ENCODE data around the gene HIVEP3. TPM values are rescaled to one million over a fixed set of nuclear protein-coding genes. Genes with fewer than 3 reads are reported as not detected.

The HIVEP3 gene
- total and polyA plus RNA-seq, 5 experiments from 2014 or later, result 5.5 to 9.8 (median 6.3) TPM

- peaks cover 6 to 61% (median 9%) of the 10 kb centered on the region in 4 donors for H3K4me1 Mint-ChIP-seq
- peaks cover 0 to 7% (median 6%) of the 10 kb centered on the region in 3 donors for H3K36me3 Mint-ChIP-seq
- DNase-seq (no peak), ATAC-seq (no peak)
- POLR2A ChIA-PET, result no interaction called here
- H3K27ac Mint-ChIP-seq, result peak overlapping the region in 1 of 10 donors; percentile 19
- peaks cover 0 to 1% (median 0%) of the 10 kb centered on the region in 5 donors for H3K27me3 Mint-ChIP-seq
- no peak overlapping the region for H3K4me3 Mint-ChIP-seq
- peaks cover 0 to 16% (median 3%) of the 10 kb centered on the region in 9 donors for H3K9me3 Mint-ChIP-seq
Measured at GRCh38 chr1:41766041-41766440, 152.7 kb downstream of the HIVEP3 start.

GRCh38 chr1:41765152-41765551 lies 153.6 kb downstream of the HIVEP3 start:
- Mint-ChIP-seq H3K4me1 (peaks cover 6 to 59% (median 10%) of the 10 kb centered on the region in 4 donors), H3K36me3 (peaks cover 0 to 7% (median 6%) of the 10 kb centered on the region in 3 donors), H3K27ac (peak overlapping the region in 1 of 10 donors; percentile 87), H3K4me3 (peak overlapping the region in 1 of 10 donors; percentile 6), H3K9me3 (peaks cover 0 to 16% (median 3%) of the 10 kb centered on the region in 9 donors), H3K27me3 (peaks cover 0 to 1% (median 0%) of the 10 kb centered on the region in 5 donors)
- POLR2A ChIA-PET, result no interaction called here
- no peak for DNase-seq
- ATAC-seq, result no peak

DNA sequence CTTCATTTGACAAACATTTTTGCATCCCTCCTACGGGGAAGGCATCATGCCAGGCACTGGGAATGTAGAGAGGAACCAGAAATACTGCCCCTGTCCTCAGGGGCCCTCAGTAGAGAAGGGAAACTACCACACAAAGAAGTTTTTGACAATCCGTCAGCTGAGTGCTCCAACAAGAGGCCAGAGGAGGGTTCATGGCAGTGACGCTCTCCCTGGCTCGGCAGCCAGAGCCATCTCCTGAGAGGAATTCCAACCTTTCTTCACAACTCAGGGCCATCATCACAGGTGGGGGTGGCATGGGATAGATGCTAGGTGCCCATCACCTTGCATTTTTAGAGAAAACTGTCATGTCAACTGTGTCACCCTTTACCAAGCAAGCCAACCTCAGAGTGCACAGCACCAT lies 154.1 kb downstream of the HIVEP3 start:
- ATAC-seq (no peak), DNase-seq (no peak)
- H3K36me3 Mint-ChIP-seq, result peaks cover 0 to 7% (median 6%) of the 10 kb centered on the region in 3 donors
- peaks cover 0 to 1% (median 0%) of the 10 kb centered on the region in 5 donors for H3K27me3 Mint-ChIP-seq
- POLR2A ChIA-PET, result no interaction called here
- no peak overlapping the region for H3K27ac Mint-ChIP-seq
- H3K4me3 Mint-ChIP-seq, result no peak overlapping the region
- H3K4me1 Mint-ChIP-seq, result peaks cover 6 to 59% (median 10%) of the 10 kb centered on the region in 4 donors
- peaks cover 0 to 16% (median 3%) of the 10 kb centered on the region in 9 donors for H3K9me3 Mint-ChIP-seq

DNA sequence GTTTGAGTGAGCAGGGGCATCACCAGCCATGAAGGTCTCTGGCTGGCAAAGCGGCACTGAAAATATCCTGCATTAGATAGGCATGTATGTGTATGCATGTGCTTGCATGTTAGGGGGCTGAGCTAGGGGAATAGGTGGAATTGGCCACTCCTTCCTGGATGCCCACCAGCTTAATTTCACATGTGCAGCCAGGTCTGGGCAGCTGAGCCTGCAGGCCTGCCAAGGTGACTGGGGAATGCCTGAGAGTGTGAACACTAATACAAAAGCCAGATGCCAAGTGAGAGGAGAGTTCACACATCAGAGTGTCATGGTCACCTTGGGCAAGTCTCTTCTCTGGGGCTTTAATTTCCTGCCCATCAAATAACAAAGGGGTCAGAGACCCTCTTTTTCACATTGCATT lies 155.9 kb downstream of the HIVEP3 start:
- Mint-ChIP-seq H3K4me3 (no peak overlapping the region), H3K4me1 (peaks cover 6 to 43% (median 10%) of the 10 kb centered on the region in 4 donors), H3K27me3 (peaks cover 0 to 1% (median 0%) of the 10 kb centered on the region in 5 donors), H3K27ac (no peak overlapping the region), H3K9me3 (peaks cover 0 to 16% (median 3%) of the 10 kb centered on the region in 9 donors), H3K36me3 (peaks cover 0 to 7% (median 6%) of the 10 kb centered on the region in 3 donors)
- POLR2A ChIA-PET, result no interaction called here
- DNase-seq (no peak), ATAC-seq (no peak)

DNA sequence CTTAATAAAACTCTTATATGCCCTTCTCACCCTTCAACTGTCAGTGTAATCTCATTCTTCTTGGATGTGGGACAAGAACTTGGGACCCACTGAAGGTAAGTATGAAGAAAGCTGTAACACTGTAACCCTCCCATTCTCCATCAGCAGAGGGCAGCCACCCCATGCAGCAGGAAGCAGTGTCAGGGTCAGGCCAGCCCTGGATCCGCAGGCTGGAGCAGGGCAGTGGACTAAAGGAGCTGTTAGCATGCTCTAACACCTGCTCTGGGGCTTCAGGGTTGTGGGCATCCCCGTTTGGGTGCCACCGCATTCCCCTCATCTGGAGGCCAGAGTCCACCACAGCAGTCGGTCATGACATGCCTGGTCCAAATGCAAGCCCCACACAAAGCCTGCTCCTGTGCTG lies 156.5 kb downstream of the HIVEP3 start:
- no peak for DNase-seq
- Mint-ChIP-seq H3K9me3 (peaks cover 0 to 16% (median 3%) of the 10 kb centered on the region in 9 donors), H3K27me3 (peaks cover 0 to 1% (median 0%) of the 10 kb centered on the region in 5 donors), H3K4me3 (no peak overlapping the region), H3K27ac (no peak overlapping the region), H3K36me3 (peaks cover 0 to 7% (median 6%) of the 10 kb centered on the region in 3 donors), H3K4me1 (peaks cover 6 to 39% (median 10%) of the 10 kb centered on the region in 4 donors)
- no peak for ATAC-seq
- POLR2A ChIA-PET, result no interaction called here

DNA sequence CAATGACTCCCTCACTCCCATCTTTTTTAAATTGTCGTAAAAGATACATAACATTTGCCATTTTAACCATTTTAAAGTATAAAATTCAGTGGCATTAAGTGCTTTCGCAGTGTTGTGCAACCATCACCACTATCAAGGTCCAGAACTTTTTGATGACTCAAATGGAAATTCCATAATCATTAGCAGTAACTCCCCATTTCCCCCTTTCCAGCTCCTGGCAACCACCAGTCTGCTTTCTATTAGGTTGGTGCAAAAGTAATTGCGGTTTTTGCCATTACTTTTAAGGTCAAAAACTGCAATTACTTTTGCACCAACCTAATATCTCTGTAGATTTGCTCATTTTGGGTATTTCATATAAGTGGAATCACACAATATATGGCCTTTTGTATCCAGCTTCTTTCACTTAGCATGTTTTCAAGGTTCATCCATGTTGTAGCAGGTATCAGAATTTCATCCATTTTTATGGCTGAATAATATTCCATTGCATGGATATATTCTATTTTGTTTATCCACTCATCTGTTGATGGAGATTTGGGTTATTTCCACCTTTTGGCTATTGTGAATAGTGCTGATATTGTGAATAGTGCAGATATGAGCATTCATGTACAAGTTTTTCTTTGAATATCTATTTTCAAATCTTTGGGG lies 159.7 kb downstream of the HIVEP3 start:
- H3K4me3 Mint-ChIP-seq, result no peak overlapping the region
- H3K4me1 Mint-ChIP-seq, result peaks cover 12 to 20% (median 14%) of the 10 kb centered on the region in 4 donors
- no peak for ATAC-seq
- peaks cover 0 to under 1% (median 0%) of the 10 kb centered on the region in 5 donors for H3K27me3 Mint-ChIP-seq
- peaks cover 0 to 7% (median 6%) of the 10 kb centered on the region in 3 donors for H3K36me3 Mint-ChIP-seq
- H3K27ac Mint-ChIP-seq, result no peak overlapping the region
- POLR2A ChIA-PET, result no interaction called here
- DNase-seq, result no peak
- peaks cover 0 to 16% (median 3%) of the 10 kb centered on the region in 9 donors for H3K9me3 Mint-ChIP-seq

- DNase-seq (no peak), ATAC-seq (no peak)
- Mint-ChIP-seq H3K9me3 (peaks cover 0 to 15% (median 3%) of the 10 kb centered on the region in 9 donors), H3K36me3 (peaks cover 0 to 7% (median 6%) of the 10 kb centered on the region in 3 donors), H3K4me1 (peaks cover 16 to 20% (median 19%) of the 10 kb centered on the region in 4 donors), H3K27ac (no peak overlapping the region), H3K4me3 (no peak overlapping the region), H3K27me3 (peaks cover 0 to 3% (median 0%) of the 10 kb centered on the region in 5 donors)
- POLR2A ChIA-PET, result no interaction called here
Measured at GRCh38 chr1:41758500-41758899, 160.2 kb downstream of the HIVEP3 start.

DNA sequence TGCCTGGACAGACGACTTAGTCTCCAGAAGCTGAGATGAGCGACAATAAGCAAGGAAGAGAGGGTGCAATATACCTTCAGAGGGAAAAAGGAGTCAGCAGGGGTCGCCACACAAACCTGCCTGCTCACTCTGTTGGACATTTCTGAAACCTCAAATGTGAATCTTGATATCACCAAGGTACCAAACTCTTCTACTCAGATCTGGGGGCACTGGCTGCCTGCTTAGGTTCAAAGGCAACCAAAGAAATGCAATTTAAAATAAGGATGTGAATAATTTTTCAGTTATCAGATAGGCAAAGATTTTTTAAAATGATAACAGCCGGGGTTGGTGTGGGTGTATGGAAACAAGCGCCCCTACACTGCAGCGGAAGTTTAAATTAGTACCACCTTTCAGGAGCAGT lies 164.2 kb downstream of the HIVEP3 start:
- POLR2A ChIA-PET, result no interaction called here
- Mint-ChIP-seq H3K36me3 (no peaks in the 10 kb centered on the region), H3K4me1 (peaks cover 17 to 52% (median 46%) of the 10 kb centered on the region in 4 donors), H3K4me3 (peak overlapping the region in 7 of 10 donors; percentile 9 to 50 (median 26)), H3K9me3 (no peaks in the 10 kb centered on the region), H3K27ac (no peak overlapping the region), H3K27me3 (peaks cover 0 to 3% (median 0%) of the 10 kb centered on the region in 5 donors)
- ATAC-seq, result peak in 1 of 2 donors; percentile 40
- DNase-seq, result peak in 4 of 10 donors; percentile 21 to 36 (median 26)

DNA sequence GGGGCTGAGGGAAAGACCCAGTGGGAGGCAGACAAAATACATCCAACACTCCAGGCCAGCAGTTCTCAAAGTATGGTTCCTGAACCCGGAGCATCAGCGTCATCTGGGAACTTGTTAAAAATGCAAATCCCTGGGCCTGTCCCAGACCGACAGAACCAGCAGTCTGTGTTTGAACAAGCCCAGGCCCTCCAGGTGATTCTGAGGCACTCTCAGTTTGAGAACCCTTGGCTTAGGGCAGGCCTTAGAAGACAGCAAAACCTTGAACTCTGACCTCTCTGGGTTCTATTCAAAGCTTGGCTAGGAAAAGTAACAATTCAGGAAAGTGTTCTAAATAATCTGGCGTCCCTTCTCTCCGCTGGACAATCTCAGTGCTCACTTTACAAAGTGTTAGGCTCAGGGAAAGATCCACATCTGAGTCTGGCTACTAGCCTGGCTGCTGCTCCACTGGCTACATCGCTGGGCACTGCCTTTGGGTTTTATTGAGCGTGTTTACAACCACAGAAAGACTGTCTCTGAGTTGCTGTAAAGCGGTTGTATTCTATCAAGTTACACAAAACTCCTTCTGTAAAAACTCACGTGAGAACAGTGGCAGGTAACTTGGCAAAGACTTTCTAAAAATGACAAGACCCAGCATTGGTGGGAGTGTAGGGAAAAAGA lies 166.1 kb downstream of the HIVEP3 start:
- POLR2A ChIA-PET, result no interaction called here
- Mint-ChIP-seq H3K4me1 (peaks cover 17 to 62% (median 47%) of the 10 kb centered on the region in 4 donors), H3K9me3 (no peaks in the 10 kb centered on the region), H3K4me3 (peak overlapping the region in 1 of 10 donors; percentile 52), H3K27me3 (peaks cover 0 to 6% (median 0%) of the 10 kb centered on the region in 5 donors), H3K27ac (no peak overlapping the region), H3K36me3 (no peaks in the 10 kb centered on the region)
- ATAC-seq (no peak), DNase-seq (no peak)

GRCh38 chr1:41751804-41752513 lies 166.8 kb downstream of the HIVEP3 start:
- no peak for ATAC-seq
- POLR2A ChIA-PET, result interaction anchor here (0.6 to 1.5 kb wide), 4 partner anchors 60 to 1599 kb away, joined by 4 to 6 read pairs (median 5); no protein-coding TSS in a partner anchor
- Mint-ChIP-seq H3K36me3 (no peaks in the 10 kb centered on the region), H3K27ac (peak overlapping the region in 4 of 10 donors; percentile 45 to 91 (median 72)), H3K27me3 (peaks cover 0 to 6% (median 0%) of the 10 kb centered on the region in 5 donors), H3K4me1 (peaks cover 17 to 62% (median 47%) of the 10 kb centered on the region in 4 donors), H3K4me3 (peak overlapping the region in 5 of 10 donors; percentile 36 to 74 (median 48)), H3K9me3 (no peaks in the 10 kb centered on the region)
- no peak for DNase-seq

DNA sequence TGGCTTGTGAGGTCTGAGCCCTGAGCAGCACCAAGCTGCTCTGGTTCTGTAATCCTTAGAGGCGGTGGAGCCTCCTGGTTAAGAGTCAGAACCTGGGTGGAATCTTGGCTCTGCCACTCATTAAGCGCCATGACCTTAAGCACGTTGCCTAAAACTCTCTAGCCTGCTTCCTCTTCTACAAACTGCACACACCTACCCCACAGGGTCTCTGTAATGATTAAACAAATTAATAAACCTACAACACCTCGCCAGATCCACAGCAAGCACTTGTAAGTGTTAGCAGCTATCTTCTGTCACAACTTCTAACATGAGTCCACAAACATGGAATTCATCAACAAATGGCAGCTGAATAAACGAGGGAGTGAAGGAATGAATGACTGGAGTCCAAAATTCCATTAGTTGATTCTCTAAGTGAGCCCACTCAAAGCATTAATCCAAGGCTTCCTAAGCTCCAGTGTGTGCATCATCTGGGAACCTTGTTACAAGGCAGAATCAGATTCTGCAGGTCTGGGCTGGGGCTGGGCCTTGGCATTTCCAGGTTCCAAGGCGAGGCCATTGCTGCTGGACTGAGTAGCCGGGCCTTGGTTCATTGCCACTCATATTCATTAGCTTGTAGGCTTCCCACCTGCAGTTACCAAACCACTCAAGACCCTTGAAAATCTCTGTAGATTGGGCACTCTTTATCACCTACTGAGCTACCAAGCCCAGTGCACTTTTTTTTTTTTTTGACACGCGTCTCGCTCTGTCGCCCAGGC lies 168.6 kb downstream of the HIVEP3 start:
- Mint-ChIP-seq H3K4me1 (peaks cover 17 to 70% (median 45%) of the 10 kb centered on the region in 4 donors), H3K27ac (peak overlapping the region in 1 of 10 donors; percentile 21), H3K27me3 (peaks cover 0 to 6% (median 0%) of the 10 kb centered on the region in 5 donors), H3K9me3 (no peaks in the 10 kb centered on the region), H3K36me3 (no peaks in the 10 kb centered on the region), H3K4me3 (peak overlapping the region in 2 of 10 donors; percentile 39 to 61)
- POLR2A ChIA-PET, result interaction anchor here (0.7 to 1.5 kb wide), 4 partner anchors 12 to 204 kb away, joined by 3 to 4 read pairs (median 3); no protein-coding TSS in a partner anchor
- DNase-seq (no peak), ATAC-seq (no peak)

- DNase-seq (no peak), ATAC-seq (no peak)
- H3K27ac Mint-ChIP-seq, result no peak overlapping the region
- POLR2A ChIA-PET, result no interaction called here
- H3K36me3 Mint-ChIP-seq, result no peaks in the 10 kb centered on the region
- peaks cover 0 to 2% (median 0%) of the 10 kb centered on the region in 5 donors for H3K27me3 Mint-ChIP-seq
- H3K9me3 Mint-ChIP-seq, result no peaks in the 10 kb centered on the region
- no peak overlapping the region for H3K4me3 Mint-ChIP-seq
- peaks cover 3 to 61% (median 15%) of the 10 kb centered on the region in 4 donors for H3K4me1 Mint-ChIP-seq
Measured at GRCh38 chr1:41745022-41745421, 173.7 kb downstream of the HIVEP3 start.

Data from naive thymus-derived CD8-positive, alpha-beta T cell (primary cell).